Kidney (tissue), 14 donors: ENCODE data around the gene CHDH. TPM values are rescaled to one million over a fixed set of nuclear protein-coding genes. Genes with fewer than 3 reads are reported as not detected.

Source experiments
- DNase-seq, 5 donors: peaks; one replicate each; pipeline ENCODE4 v3.0.0-alpha.2; 2013 to 2020
- FAIRE-seq: peaks from 2 replicates; lab custom pipeline; 2012; peaks lifted over from hg19 to GRCh38; lab: Jason Lieb, UNC
- H3K27ac ChIP-seq, 2 donors: one replicate each; pipeline ENCODE4 v1.7.0; 2013; ENCODE audit warnings: low read depth in 2 of 2, low read length in 2 of 2, inconsistent platforms in 1 of 2
- H3K27me3 ChIP-seq: one replicate; pipeline ENCODE4 v1.7.1; 2013; ENCODE audit warnings: low read length, inconsistent platforms; ENCODE audit not compliant: control insufficient read depth, insufficient read depth
- H3K36me3 ChIP-seq, 3 donors: one replicate each; pipeline versions ENCODE4 v1.7.0 to v1.7.1; 2013; ENCODE audit warnings: low read length in 3 of 3, control low read depth in 1 of 3, inconsistent platforms in 1 of 3; ENCODE audit not compliant: insufficient read depth in 3 of 3, control insufficient read depth in 2 of 3
- H3K4me1 ChIP-seq, 3 donors: one replicate each; pipeline versions ENCODE4 v1.7.0 to v1.7.1; 2013; ENCODE audit warnings: low read length in 3 of 3, inconsistent platforms in 1 of 3, low read depth in 1 of 3; ENCODE audit not compliant: control insufficient read depth in 2 of 3, insufficient read depth in 2 of 3
- H3K4me3 ChIP-seq, 3 donors: one replicate each; pipeline versions ENCODE4 v1.7.0 to v1.8.1; 2013; ENCODE audit warnings: low read length in 3 of 3, control low read depth in 1 of 3, inconsistent platforms in 1 of 3
- H3K9ac ChIP-seq, 3 donors: one replicate each; pipeline versions ENCODE4 v1.7.0 to v1.7.1; 2013; ENCODE audit warnings: low read length in 3 of 3, control low read depth in 1 of 3, inconsistent platforms in 1 of 3
- H3K9me3 ChIP-seq, 3 donors: one replicate each; pipeline versions ENCODE4 v1.7.0 to v1.7.1; 2013; ENCODE audit warnings: low read length in 3 of 3, control low read depth in 1 of 3, inconsistent platforms in 1 of 3; ENCODE audit not compliant: control insufficient read depth in 2 of 3, insufficient read depth in 1 of 3
- CTCF ChIP-seq: IDR thresholded peaks from 3 replicates; pipeline ENCODE4 v1.5.1; 2012; ENCODE audit warnings: mild to moderate bottlenecking, moderate library complexity, borderline replicate concordance; ENCODE audit not compliant: insufficient read depth; ENCODE audit errors: extremely low read depth
- intact Hi-C: fragments of 100-400 bp; cut with DNase I; formaldehyde crosslinking; loops from one replicate; pipeline ENCODE4 v1.11.1; 2022
- polyA plus RNA-seq: library from polyadenylated mRNA; stranded (reverse); fragments of 350-450 nt; fragmentation: Illumina TruSeq; extraction: RNeasy Lipid Tissue Mini Kit (QIAGEN cat#74804); gene quantifications from one replicate; pipeline ENCODE4 v1.2.3, GENCODE V29; 2014; ENCODE audit warnings: low read depth, low replicate concordance; ENCODE audit not compliant: insufficient read depth
- total RNA-seq: library from RNA; stranded (reverse); fragmentation: NEBNext Ultra II Directional; extraction: Animal tissue kit (Norgen Biotek cat#: 25700); gene quantifications from one replicate; pipeline ENCODE4 v1.2.1, GENCODE V29; 2021
- donor health status: control.
- donor health status: control.
- donor health status: control.
- donor health status: control.
- donor health status: control.
- donor health status: DM: yes; HTN: yes; CAD: no.
- donor health status: Normal renal cell carcinoma (clear cell type).

CHDH gene
- total and polyA plus RNA-seq, 2 donors from 2014 or later, result 26.5 to 33.4 TPM

GRCh38 chr3:53813876-53814275 is 32.3 kb downstream of the CHDH start:
- no peaks in the 10 kb centered on the region for H3K27me3 ChIP-seq
- H3K4me3 ChIP-seq, result no peak overlapping the region
- no peak overlapping the region for H3K27ac ChIP-seq
- H3K9ac ChIP-seq, result no peak overlapping the region
- no peaks in the 10 kb centered on the region for H3K9me3 ChIP-seq
- DNase-seq, result no peak
- peaks cover 0 to 20% (median 11%) of the 10 kb centered on the region in 3 donors for H3K36me3 ChIP-seq
- H3K4me1 ChIP-seq, result no peaks in the 10 kb centered on the region
- intact Hi-C loops, result no loop called here
- no peak for FAIRE-seq
- TF ChIP-seq CTCF, result no peak

GRCh38 chr3:53813229-53813628 is 33.0 kb downstream of the CHDH start:
- Histone ChIP-seq H3K36me3 (peaks cover 0 to 14% (median 9%) of the 10 kb centered on the region in 3 donors), H3K27me3 (no peaks in the 10 kb centered on the region), H3K9ac (no peak overlapping the region), H3K4me1 (no peaks in the 10 kb centered on the region), H3K9me3 (no peaks in the 10 kb centered on the region), H3K4me3 (no peak overlapping the region), H3K27ac (no peak overlapping the region)
- intact Hi-C loops, result no loop called here
- FAIRE-seq (no peak), DNase-seq (no peak)
- TF ChIP-seq CTCF, result no peak

- TF ChIP-seq CTCF, result no peak
- no peak overlapping the region for H3K4me3 ChIP-seq
- intact Hi-C loops, result no loop called here
- H3K27me3 ChIP-seq, result no peaks in the 10 kb centered on the region
- FAIRE-seq (no peak), DNase-seq (no peak)
- peaks cover 0 to 7% (median 6%) of the 10 kb centered on the region in 3 donors for H3K36me3 ChIP-seq
- no peaks in the 10 kb centered on the region for H3K9me3 ChIP-seq
- no peak overlapping the region for H3K27ac ChIP-seq
- no peak overlapping the region for H3K9ac ChIP-seq
- peaks cover 0 to 5% (median under 1%) of the 10 kb centered on the region in 3 donors for H3K4me1 ChIP-seq
Measured at GRCh38 chr3:53812434-53812833, 33.8 kb downstream of the CHDH start.
